Lung (tissue), 12 donors: ENCODE measurements around the gene AKAP11. TPM values are rescaled to one million over a fixed set of nuclear protein-coding genes. Genes with fewer than 3 reads are reported as not detected.

Experiments used
- ATAC-seq: fragments of 200-7000 bp; cut with Tn5 transposase; one replicate; pipeline ENCODE4 v1.9.1; 2020; ENCODE audit warnings: moderate number of reproducible peaks; ENCODE audit not compliant: insufficient read depth, low FRiP score
- DNase-seq, 3 donors: peaks; one replicate each; pipeline ENCODE4 v3.0.0-alpha.2; 2013 to 2017
- H3K27ac ChIP-seq, 2 donors: one replicate each; pipeline ENCODE4 v1.5.1; 2013; ENCODE audit warnings: mild to moderate bottlenecking in 2 of 2, moderate library complexity in 2 of 2, control low read depth in 1 of 2, inconsistent platforms in 1 of 2, low read depth in 1 of 2, low read length in 1 of 2
- H3K27me3 ChIP-seq, 3 donors: one replicate each; pipeline ENCODE4 v1.5.1; 2013; ENCODE audit warnings: low read length in 2 of 3; ENCODE audit not compliant: control insufficient read depth in 3 of 3, insufficient read depth in 3 of 3
- H3K36me3 ChIP-seq, 4 donors: one replicate each; pipeline ENCODE4 v1.5.1; 2013; ENCODE audit warnings: low read length in 4 of 4, mild to moderate bottlenecking in 1 of 4, moderate library complexity in 1 of 4; ENCODE audit not compliant: control insufficient read depth in 4 of 4, insufficient read depth in 4 of 4
- H3K4me1 ChIP-seq, 5 donors: one replicate each; pipeline ENCODE4 v1.5.1; 2013; ENCODE audit warnings: low read length in 5 of 5, mild to moderate bottlenecking in 2 of 5, moderate library complexity in 1 of 5; ENCODE audit not compliant: control insufficient read depth in 5 of 5, insufficient read depth in 5 of 5
- H3K4me3 ChIP-seq: one replicate; pipeline ENCODE4 v1.5.1; 2013; ENCODE audit warnings: mild to moderate bottlenecking, control low read depth, moderate library complexity
- H3K9ac ChIP-seq, 2 donors: one replicate each; pipeline ENCODE4 v1.5.1; 2013; ENCODE audit warnings: low read length in 2 of 2, control low read depth in 1 of 2; ENCODE audit not compliant: insufficient read depth in 1 of 2
- H3K9me3 ChIP-seq, 4 donors: one replicate each; pipeline ENCODE4 v1.5.1; 2013; ENCODE audit warnings: low read length in 3 of 4, mild to moderate bottlenecking in 1 of 4, moderate library complexity in 1 of 4; ENCODE audit not compliant: control insufficient read depth in 4 of 4, insufficient read depth in 3 of 4
- CTCF ChIP-seq: IDR thresholded peaks from 2 replicates; pipeline ENCODE4 v1.5.1; 2012; ENCODE audit warnings: mild to moderate bottlenecking; ENCODE audit errors: control extremely low read depth, extremely low read depth
- WGBS, 2 donors: extraction: QIAGEN DNeasy Blood & Tissue Kit; methylation state at CpG; one replicate each; pipeline ENCODE4 v1.1.7; 2013; 5-methylcytosine and 5-hydroxymethylcytosine counted together
- polyA plus RNA-seq, 2 donors: library from polyadenylated mRNA; stranded (reverse); fragments of 200-250 nt; gene quantifications; one replicate each; pipeline ENCODE4 v1.2.1, GENCODE V29; 2013
- total RNA-seq, 2 donors: library from RNA; depleted of rRNA in 1 of 2; stranded (reverse); fragments of >200 nt in 1 of 2; gene quantifications; one replicate each; pipeline ENCODE4 v1.2.1, GENCODE V29; 2014 to 2021
- donor health status: control.
- donor health status: control.
- donor health status: Bipolar disorder and iron deficiency.
- donor health status: healthy.
- donor health status: DM: yes; HTN: yes; CAD: no.

AKAP11 gene
- total and polyA plus RNA-seq, 4 donors = 6.8 to 60.1 (median 16.0) TPM

- Histone ChIP-seq H3K27me3 (no peaks in the 10 kb centered on the region), H3K4me1 (peaks cover 0 to 34% (median 12%) of the 10 kb centered on the region in 5 donors), H3K4me3 (no peak overlapping the region), H3K36me3 (no peaks in the 10 kb centered on the region), H3K9me3 (no peaks in the 10 kb centered on the region), H3K9ac (no peak overlapping the region), H3K27ac (peak overlapping the region in 1 of 2 donors; percentile 71)
- no peak for ATAC-seq
- DNase-seq = no peak
- 83 to 88% methylated on average over 6 of the region's 6 CpGs for WGBS, 2 donors
- no peak for TF ChIP-seq CTCF
These were observed 1.1 kb upstream of the AKAP11 start for GRCh38 chr13:42270857-42271215.

GRCh38 chr13:42271337-42272114 is 426 bp upstream of the AKAP11 start:
- H3K36me3 ChIP-seq = no peaks in the 10 kb centered on the region
- H3K9ac ChIP-seq = peak overlapping the region; percentile 9 to 75
- peak overlapping the region; percentile 56 for H3K4me3 ChIP-seq
- H3K27me3 ChIP-seq = no peaks in the 10 kb centered on the region
- peaks cover 0 to 28% (median 10%) of the 10 kb centered on the region in 5 donors for H3K4me1 ChIP-seq
- ATAC-seq (peak; percentile 92), DNase-seq (peak; percentile 98 to 99 (median 99))
- 4% methylated on average over 52 to 57 of the region's 57 CpGs for WGBS, 2 donors
- H3K9me3 ChIP-seq = no peaks in the 10 kb centered on the region
- no peak for TF ChIP-seq CTCF
- peak overlapping the region; percentile 46 to 71 for H3K27ac ChIP-seq

GRCh38 chr13:42272804-42273175 is 838 bp downstream of the AKAP11 start:
- WGBS, 2 donors = 3 to 4% methylated on average over 4 of the region's 4 CpGs
- ATAC-seq = no peak

More at GRCh38 chr13:42272804-42273175, 838 bp downstream of the AKAP11 start:
- Histone ChIP-seq H3K4me1 (peaks cover 0 to 25% (median 6%) of the 10 kb centered on the region in 5 donors), H3K27me3 (no peaks in the 10 kb centered on the region), H3K9me3 (no peaks in the 10 kb centered on the region), H3K4me3 (peak overlapping the region; percentile 85), H3K9ac (peak overlapping the region; percentile 84 to 96), H3K36me3 (no peaks in the 10 kb centered on the region), H3K27ac (peak overlapping the region; percentile 90 to 95)
- TF ChIP-seq CTCF = no peak
- peak in 1 of 3 donors; percentile 35 for DNase-seq
